SW480 (cell line): ENCODE results near the gene RALB.
"Not testable (repeated sequence)": the region's sequence is repeated elsewhere in the genome, so short reads cannot be mapped to it uniquely, and the experiment has no call there.

Experiments
- DNase-seq: peaks from one replicate; pipeline ENCODE4 v3.0.0-alpha.2; 2016; ENCODE audit warnings: low spot score

The RALB gene

GRCh38 chr2:120224735-120225548 lies 27.7 kb upstream of the RALB start:
- DNase-seq = no peak

DNA sequence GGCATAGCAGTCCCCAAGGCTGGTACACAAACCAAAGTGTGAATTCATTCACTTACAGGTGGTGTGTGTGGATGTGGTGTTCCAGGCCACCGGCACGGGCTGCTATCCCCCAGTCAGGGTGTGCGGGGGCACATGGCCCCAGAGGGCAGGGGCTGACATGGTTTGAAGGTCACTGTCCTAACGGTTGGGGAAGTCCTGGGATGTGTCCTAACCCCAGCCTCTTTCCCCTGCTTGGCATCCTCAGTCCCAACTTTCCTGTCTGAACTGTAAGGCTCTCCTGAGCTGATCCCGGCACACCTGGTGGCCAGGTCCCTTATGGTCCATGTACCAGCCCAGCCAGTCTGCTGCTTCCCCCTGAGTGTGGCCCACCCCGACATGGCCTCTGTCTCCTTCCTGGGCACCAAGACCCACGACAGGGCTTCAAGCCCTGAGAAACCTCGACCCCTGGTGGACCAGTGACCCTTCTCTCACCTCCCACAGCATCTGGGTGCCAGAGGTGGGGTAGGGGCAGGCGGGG lies 27.0 kb upstream of the RALB start:
- no peak for DNase-seq

DNA sequence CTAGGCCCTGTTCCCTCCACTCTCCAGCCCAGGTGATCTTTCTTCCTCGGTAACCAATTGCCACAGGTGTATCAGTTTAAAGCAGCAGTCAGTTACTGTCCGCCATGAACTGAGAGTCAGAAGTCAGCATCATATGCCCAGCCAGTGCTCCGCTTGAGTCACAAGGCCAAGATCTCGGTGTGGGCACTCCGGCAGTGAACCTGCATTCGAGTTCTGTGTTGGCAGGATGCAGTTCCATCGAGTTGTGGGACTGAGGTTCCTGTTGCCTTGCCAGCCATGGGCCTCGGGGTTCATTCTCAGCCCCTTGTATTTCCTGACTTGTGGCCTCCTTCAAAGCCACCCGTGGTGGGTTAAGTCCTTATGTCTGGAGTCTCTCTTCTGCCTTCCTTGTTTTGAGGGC lies 26.3 kb upstream of the RALB start:
- DNase-seq = no peak

DNA sequence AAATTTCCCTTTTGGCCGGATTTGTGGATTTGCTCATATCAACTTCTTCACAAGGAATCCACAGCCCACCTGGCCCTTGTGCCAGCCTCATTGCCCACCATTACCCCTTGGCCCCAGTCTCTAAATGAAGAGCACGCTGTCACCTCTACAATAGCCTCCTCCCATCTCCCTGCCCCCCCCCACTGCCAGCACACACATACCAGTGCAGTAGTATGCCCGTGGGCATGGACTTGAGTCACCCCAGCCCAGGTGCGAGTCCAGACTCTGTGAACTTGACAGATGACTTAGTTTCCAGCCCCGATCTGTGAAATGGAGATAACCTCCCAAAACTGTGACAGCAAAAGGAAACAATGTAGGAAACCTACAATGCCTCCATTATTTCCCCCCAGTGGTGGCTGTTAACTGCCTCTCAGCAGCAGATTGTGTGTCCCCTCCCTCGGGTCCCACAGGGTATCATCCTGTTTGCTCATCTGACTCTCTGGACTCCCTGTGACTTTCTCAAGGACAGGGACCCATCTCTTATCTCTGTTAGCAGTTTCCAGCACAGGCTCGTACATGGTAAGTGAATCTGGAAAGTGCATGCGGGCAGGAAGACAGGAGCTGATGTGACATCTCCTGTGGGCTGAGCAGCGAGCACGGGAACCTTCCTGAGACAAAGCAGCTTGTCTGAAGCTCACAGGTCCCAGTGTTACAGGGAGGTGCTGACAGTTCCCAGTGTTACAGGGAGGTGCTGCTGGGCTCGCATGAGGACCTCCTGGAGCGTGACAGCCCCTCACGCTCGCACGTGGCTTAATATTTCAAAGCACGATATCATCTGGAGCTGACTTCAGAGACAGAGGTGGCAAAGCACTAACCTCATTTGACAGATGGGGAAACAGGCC lies 25.3 kb upstream of the RALB start:
- DNase-seq = no peak

- DNase-seq = peak; percentile 20
Measured at GRCh38 chr2:120228503-120228902, 24.1 kb upstream of the RALB start.

DNA sequence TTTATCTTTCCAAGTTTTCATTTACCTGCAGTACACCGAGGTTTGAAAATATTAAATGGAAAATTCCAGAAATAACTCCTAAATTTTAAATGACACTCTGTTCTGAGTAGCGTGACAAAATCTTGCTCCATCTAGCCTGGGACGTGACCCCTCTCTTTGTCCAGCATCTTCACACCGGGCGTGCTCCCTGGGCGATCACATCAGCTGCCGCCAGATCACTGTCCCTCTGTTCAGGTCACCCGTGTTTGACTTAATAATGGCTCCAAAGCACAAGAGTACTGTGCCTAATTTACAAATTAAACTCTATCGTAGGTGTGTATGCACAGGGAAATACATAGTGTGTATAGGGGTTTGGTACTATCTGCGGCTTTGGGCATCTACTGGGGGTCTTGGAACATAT lies 23.3 kb upstream of the RALB start:
- DNase-seq = no peak

- DNase-seq = no peak
Measured at GRCh38 chr2:120230515-120231471, 21.9 kb upstream of the RALB start.

GRCh38 chr2:120231564-120231973 lies 21.1 kb upstream of the RALB start:
- no peak for DNase-seq

DNA sequence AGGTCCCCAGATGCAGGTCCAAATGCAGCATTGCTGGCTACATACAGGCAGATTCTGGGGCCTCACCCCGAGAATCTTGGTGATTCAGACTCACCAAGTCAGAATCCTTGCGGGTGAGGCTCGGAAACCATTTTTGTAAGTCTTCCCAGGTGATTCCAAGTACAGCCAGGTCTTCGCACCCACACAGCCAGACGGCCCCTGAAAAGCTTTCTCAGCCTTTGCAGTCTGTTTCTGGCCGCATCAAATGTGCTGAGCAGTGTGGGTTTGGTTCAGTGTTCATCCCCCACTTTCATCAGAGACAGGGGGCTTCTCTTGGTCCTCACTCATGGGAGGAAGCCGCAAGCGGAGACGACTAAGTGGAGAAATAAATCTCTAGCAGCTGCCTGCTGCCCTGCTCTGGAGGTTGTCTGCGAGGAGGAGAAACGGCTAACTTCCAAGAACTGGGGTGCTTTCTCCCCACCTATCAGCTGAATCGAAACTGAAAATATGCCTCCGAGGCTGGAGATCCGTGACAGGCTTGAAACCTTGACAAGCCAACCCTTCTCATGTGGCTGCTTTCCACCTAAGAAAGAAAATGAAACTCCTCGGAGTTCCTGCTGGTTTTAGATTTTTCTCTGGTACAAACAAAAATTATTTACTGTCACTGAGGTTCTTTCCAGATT lies 20.5 kb upstream of the RALB start:
- DNase-seq = no peak

DNA sequence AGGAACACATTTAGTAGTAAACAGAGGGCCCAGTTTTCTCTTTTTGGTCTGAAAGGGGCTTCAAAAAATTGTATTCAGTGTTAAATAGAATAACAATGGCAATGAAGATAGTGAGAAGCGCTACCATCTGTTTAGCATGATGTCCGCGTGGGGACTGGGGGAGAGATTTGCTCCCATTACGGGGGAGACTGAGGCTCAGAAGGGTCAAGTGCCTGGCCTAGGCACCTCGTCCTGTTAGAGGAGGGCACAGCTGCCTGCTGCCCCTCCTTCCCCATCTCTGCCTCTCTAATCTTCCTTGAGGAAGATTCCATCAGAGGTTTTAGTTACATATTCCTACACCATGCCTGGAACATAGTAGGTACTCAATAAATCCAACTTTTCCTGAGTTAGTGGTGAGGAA lies 19.4 kb upstream of the RALB start:
- no peak for DNase-seq

- DNase-seq = not testable (repeated sequence)
Measured at GRCh38 chr2:120235158-120235557, 17.5 kb upstream of the RALB start.

- no peak for DNase-seq
Measured at GRCh38 chr2:120235681-120236080, 17.0 kb upstream of the RALB start.

GRCh38 chr2:120236316-120236715 lies 16.3 kb upstream of the RALB start:
- DNase-seq = no peak

GRCh38 chr2:120236791-120237190 lies 15.9 kb upstream of the RALB start:
- DNase-seq = no peak

- no peak for DNase-seq
Measured at GRCh38 chr2:120237491-120237902, 15.2 kb upstream of the RALB start.

- DNase-seq = peak; percentile 56
Measured at GRCh38 chr2:120238728-120239487, 13.7 kb upstream of the RALB start.

DNA sequence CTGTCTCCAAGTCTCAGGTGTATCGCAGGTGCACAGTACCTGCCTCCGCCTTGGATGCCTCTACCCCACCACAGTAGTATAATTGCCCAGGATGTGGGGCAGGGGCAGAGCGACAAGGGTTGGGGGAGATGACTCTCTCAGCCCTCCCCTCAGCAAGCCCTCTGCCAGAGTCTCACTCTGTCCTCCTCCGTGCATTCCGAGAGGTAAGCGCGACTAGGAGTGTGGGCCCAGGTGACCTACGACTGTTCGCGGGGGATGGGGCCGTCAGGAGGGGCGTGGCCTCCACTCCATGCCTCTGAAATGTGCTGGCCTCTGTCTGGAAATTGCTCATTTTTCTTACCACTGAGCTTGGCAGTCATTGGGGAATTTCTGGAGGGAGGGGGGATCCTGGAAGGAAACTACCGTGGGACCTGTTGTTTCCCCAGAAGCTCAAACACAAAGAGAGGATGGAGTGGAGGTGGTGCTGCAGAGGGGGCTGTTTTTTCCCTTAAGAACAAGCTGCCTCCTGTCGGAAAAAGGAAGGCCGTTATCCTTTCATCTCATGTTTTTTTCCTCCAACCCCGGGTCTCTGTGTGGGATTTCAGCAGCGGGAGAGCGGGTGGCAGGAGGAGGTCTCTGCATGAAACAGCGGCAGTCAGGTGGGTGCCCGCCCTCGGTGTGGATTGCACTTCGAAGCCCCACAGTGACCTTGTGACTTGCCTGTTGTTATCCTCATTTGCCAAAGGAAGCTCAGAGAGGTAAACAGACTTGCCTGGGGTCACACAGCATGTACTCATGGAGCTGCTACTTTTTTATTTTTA lies 13.0 kb upstream of the RALB start:
- peak; percentile 22 for DNase-seq

GRCh38 chr2:120240901-120241429 lies 11.7 kb upstream of the RALB start:
- no peak for DNase-seq

DNA sequence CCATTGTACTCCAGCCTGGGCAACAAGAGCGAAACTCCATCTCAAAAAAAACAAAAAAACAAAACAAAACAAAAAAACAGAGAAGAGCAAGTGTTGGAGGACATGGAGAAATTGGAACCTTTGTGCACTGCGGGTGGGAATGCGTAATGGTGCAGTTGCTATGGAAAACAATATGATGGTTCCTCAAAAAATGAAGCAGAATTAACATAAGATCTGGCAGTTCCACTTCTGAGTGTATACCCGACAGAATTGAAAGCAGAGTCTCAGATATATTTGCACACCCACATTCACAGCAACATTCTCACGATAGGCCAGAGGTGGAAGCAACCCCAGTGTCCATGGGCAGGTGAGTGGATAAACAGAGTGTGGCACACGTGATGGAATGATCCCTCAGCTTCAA lies 11.0 kb upstream of the RALB start:
- DNase-seq = no peak
